ENCODE data around the gene RAN. TPM values are rescaled to one million over a fixed set of nuclear protein-coding genes. Genes with fewer than 3 reads are reported as not detected.

The RAN gene
- total and polyA plus RNA-seq, 9 of the 15 experiments (the other 6 are each of a cell fraction or from before 2014, with no cell fraction given): 1,687 to 3,820 (median 2,300) TPM

DNA sequence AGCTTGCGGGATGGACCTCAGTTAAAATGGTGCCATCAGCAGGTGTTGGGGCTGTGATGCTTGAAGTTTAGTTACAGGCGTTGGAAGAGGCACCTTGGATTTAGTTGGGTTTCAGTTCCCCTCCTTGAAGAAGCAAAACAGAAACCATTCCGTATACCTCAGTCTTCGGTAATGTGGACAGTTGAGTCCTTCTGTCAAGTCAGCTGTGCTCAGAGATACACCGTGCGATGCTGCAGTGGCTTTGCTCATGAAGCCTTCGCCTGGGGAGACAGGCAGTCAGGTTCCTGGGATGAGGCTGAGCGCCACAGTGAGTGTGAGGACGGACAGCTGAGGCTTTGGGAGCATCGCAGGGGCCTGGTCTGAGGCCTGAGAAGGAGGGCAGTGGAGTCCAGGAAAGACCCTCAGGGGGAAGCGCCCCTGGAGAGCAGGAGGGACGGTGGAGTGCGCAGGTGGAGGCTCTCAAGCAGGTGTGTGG lies 7.4 kb downstream of the RAN start (continued):
- TF ChIP-seq, protein P1, sequence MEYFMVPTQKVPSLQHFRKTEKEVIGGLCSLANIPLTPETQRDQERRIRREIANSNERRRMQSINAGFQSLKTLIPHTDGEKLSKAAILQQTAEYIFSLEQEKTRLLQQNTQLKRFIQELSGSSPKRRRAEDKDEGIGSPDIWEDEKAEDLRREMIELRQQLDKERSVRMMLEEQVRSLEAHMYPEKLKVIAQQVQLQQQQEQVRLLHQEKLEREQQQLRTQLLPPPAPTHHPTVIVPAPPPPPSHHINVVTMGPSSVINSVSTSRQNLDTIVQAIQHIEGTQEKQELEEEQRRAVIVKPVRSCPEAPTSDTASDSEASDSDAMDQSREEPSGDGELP (CRISPR knock-in tag; IDR thresholded peaks at IDR 0.05; ENCODE audit: borderline replicate concordance): peak; percentile 38; the same call in 1 of the 2 replicates
- TF ChIP-seq, protein P2, sequence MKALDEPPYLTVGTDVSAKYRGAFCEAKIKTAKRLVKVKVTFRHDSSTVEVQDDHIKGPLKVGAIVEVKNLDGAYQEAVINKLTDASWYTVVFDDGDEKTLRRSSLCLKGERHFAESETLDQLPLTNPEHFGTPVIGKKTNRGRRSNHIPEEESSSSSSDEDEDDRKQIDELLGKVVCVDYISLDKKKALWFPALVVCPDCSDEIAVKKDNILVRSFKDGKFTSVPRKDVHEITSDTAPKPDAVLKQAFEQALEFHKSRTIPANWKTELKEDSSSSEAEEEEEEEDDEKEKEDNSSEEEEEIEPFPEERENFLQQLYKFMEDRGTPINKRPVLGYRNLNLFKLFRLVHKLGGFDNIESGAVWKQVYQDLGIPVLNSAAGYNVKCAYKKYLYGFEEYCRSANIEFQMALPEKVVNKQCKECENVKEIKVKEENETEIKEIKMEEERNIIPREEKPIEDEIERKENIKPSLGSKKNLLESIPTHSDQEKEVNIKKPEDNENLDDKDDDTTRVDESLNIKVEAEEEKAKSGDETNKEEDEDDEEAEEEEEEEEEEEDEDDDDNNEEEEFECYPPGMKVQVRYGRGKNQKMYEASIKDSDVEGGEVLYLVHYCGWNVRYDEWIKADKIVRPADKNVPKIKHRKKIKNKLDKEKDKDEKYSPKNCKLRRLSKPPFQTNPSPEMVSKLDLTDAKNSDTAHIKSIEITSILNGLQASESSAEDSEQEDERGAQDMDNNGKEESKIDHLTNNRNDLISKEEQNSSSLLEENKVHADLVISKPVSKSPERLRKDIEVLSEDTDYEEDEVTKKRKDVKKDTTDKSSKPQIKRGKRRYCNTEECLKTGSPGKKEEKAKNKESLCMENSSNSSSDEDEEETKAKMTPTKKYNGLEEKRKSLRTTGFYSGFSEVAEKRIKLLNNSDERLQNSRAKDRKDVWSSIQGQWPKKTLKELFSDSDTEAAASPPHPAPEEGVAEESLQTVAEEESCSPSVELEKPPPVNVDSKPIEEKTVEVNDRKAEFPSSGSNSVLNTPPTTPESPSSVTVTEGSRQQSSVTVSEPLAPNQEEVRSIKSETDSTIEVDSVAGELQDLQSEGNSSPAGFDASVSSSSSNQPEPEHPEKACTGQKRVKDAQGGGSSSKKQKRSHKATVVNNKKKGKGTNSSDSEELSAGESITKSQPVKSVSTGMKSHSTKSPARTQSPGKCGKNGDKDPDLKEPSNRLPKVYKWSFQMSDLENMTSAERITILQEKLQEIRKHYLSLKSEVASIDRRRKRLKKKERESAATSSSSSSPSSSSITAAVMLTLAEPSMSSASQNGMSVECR (CRISPR knock-in tag; IDR thresholded peaks at IDR 0.05): no peak
- no peak for TF ChIP-seq RBM15 (IDR thresholded peaks at IDR 0.05; ENCODE audit: insufficient read depth, low read length)

Measured in K562 (cell line).